HG03064 (cell line): ENCODE data around the gene FHOD1.

Source experiments
- ATAC-seq: cut with Tn5 transposase; IDR thresholded peaks from one replicate; pipeline ENCODE4 v1.9.1; 2021; ENCODE audit warnings: low read depth; ENCODE audit not compliant: unreplicated experiment

The FHOD1 gene

DNA sequence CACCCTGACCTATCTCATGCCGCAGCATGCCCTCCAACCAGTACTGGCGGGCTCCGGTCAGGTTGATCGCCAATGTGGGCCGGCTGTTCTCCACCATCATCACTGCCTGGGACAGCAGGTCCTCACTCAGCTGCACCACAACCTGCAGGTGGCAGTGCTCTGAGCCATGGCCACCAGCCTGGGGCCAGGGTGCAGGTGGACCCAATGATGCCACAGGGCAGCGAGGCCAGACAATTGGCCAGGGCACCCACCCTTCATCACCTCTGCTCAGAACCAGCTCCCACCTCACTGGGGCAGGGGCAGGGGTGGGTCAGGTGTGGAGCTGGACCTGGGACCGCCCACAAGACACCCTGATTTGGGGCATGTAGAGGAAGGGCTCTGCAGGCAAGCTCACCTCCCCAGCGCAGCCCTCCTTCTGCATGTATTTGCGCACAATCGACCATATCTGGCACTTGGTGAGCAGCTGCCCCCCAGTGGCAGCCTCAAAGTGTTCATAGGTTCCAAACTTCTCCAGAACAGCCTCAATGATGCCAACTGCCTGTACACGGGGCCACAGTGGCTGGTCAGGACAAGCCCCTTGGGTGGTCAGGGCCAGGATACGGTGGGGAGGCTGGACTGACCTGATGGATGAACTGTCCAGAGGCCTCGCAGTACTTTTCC is 67.7 kb downstream of the FHOD1 start:
- no peak for ATAC-seq
